DOHH2 (cell line): ENCODE data around the gene TSC22D1.

Experiments used
- EZH2phosphoT487 ChIP-seq: fragments of 200-600 bp; sonication (generic); IDR thresholded peaks from 2 replicates; pipeline ENCODE4 v1.6.1; 2017; ENCODE audit warnings: borderline replicate concordance, mild to moderate bottlenecking, antibody characterized with exemption, low read length, moderate library complexity, mixed read lengths
- TF ChIP-seq, protein P1 (sequence below): fragments of 200-600 bp; sonication (generic); IDR thresholded peaks from one replicate; pipeline ENCODE4 v1.5.1; 2014; ENCODE audit warnings: antibody characterized with exemption, mild to moderate bottlenecking, low read depth, low read length; ENCODE audit not compliant: poor library complexity, severe bottlenecking

DNA sequence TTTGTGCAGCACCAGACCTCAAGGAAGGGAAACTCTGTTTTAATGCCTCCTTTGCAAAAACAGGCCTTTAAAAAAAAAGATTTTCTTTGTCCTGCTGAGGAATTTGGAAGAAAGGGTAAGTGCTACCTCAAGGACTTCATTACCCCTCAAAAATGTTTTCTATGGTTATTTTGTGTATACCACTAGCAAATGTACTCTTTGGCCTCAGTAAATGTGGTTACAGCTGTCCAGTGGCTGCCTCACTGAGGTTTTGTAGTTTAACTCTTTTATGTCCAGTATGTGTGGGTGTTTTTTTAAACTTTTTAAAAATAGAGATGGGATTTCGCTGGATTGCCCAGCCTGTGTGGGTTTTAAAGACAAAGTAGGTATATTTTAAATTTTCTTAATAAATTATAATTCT lies 42.2 kb upstream of the TSC22D1 start:
- TF ChIP-seq, protein P1, sequence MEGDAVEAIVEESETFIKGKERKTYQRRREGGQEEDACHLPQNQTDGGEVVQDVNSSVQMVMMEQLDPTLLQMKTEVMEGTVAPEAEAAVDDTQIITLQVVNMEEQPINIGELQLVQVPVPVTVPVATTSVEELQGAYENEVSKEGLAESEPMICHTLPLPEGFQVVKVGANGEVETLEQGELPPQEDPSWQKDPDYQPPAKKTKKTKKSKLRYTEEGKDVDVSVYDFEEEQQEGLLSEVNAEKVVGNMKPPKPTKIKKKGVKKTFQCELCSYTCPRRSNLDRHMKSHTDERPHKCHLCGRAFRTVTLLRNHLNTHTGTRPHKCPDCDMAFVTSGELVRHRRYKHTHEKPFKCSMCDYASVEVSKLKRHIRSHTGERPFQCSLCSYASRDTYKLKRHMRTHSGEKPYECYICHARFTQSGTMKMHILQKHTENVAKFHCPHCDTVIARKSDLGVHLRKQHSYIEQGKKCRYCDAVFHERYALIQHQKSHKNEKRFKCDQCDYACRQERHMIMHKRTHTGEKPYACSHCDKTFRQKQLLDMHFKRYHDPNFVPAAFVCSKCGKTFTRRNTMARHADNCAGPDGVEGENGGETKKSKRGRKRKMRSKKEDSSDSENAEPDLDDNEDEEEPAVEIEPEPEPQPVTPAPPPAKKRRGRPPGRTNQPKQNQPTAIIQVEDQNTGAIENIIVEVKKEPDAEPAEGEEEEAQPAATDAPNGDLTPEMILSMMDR: no peak
- TF ChIP-seq EZH2phosphoT487: no peak
